ENCODE results near the gene IQGAP2. TPM values are rescaled to one million over a fixed set of nuclear protein-coding genes. Genes with fewer than 3 reads are reported as not detected.

The IQGAP2 gene
- total RNA-seq, 6 experiments from 2014 or later: 96.4 to 152 (median 123) TPM

- DNase-seq (no peak), ATAC-seq (peak in 1 of 4 donors; percentile 17)
- Histone ChIP-seq H3K27ac (peak overlapping the region; percentile 45 to 79 (median 56)), H3K9me3 (no peaks in the 10 kb centered on the region), H3K36me3 (no peaks in the 10 kb centered on the region), H3K27me3 (no peaks in the 10 kb centered on the region), H3K4me3 (peak overlapping the region; percentile 59 to 62 (median 60)), H3K4me1 (peaks cover 0 to 7% (median 0%) of the 10 kb centered on the region in 4 donors)
- intact Hi-C loops (cut with DNase I): loop anchor here in 1 of 2 donors (10.0 kb wide), 1 partner anchor 48 kb away; no protein-coding TSS in a partner anchor
- TF ChIP-seq POLR2A (IDR thresholded peaks at IDR 0.05) (no peak), CTCF (IDR thresholded peaks at IDR 0.05) (no peak)
- WGBS (ENCODE audit: insufficient coverage, low coverage, low lambda C conversion rate, missing lambda C conversion rate): 27% methylated on average over 17 of the region's 29 CpGs
These were observed 313.5 kb downstream of the IQGAP2 start for GRCh38 chr5:76716456-76717157.

- 61% methylated on average over 11 of the region's 11 CpGs for WGBS (ENCODE audit: insufficient coverage, low coverage, low lambda C conversion rate, missing lambda C conversion rate)
- intact Hi-C loops (cut with DNase I): loop anchor here in 1 of 2 donors (10.0 kb wide), 1 partner anchor 47 kb away; no protein-coding TSS in a partner anchor
- H3K4me1 ChIP-seq: peaks cover 0 to 7% (median 0%) of the 10 kb centered on the region in 4 donors
- no peaks in the 10 kb centered on the region for H3K36me3 ChIP-seq
- DNase-seq (no peak), ATAC-seq (no peak)
- TF ChIP-seq POLR2A (IDR thresholded peaks at IDR 0.05): no peak
- TF ChIP-seq CTCF (IDR thresholded peaks at IDR 0.05): no peak
- no peaks in the 10 kb centered on the region for H3K9me3 ChIP-seq
- H3K4me3 ChIP-seq: peak overlapping the region; percentile 59 to 62 (median 60)
- H3K27ac ChIP-seq: peak overlapping the region in 1 of 3 donors; percentile 3
- H3K27me3 ChIP-seq: no peaks in the 10 kb centered on the region
These were observed 314.4 kb downstream of the IQGAP2 start for GRCh38 chr5:76717222-76718083.

GRCh38 chr5:76718381-76718832, 315.3 kb downstream of the IQGAP2 start:
- Histone ChIP-seq H3K9me3 (no peaks in the 10 kb centered on the region), H3K27ac (no peak overlapping the region), H3K27me3 (no peaks in the 10 kb centered on the region), H3K4me1 (peaks cover 0 to 7% (median 0%) of the 10 kb centered on the region in 4 donors), H3K36me3 (no peaks in the 10 kb centered on the region), H3K4me3 (peak overlapping the region in 1 of 3 donors; percentile 62)
- no peak for TF ChIP-seq POLR2A (IDR thresholded peaks at IDR 0.05)
- DNase-seq: no peak
- WGBS (ENCODE audit: insufficient coverage, low coverage, low lambda C conversion rate, missing lambda C conversion rate): 61% methylated on average over 5 of the region's 5 CpGs
- intact Hi-C loops (cut with DNase I): loop anchor here in 1 of 2 donors (10.0 kb wide), 1 partner anchor 46 kb away; no protein-coding TSS in a partner anchor
- ATAC-seq: peak; percentile 8 to 52 (median 36)

- TF ChIP-seq CTCF (IDR thresholded peaks at IDR 0.05) (no peak), POLR2A (IDR thresholded peaks at IDR 0.05) (no peak)
- no peak for ATAC-seq
- no peak overlapping the region for H3K27ac ChIP-seq
- H3K4me1 ChIP-seq: peaks cover 0 to 7% (median 0%) of the 10 kb centered on the region in 4 donors
- 84% methylated on average over 4 of the region's 4 CpGs for WGBS (ENCODE audit: insufficient coverage, low coverage, low lambda C conversion rate, missing lambda C conversion rate)
- H3K9me3 ChIP-seq: no peaks in the 10 kb centered on the region
- H3K4me3 ChIP-seq: peak overlapping the region in 1 of 3 donors; percentile 62
- intact Hi-C loops (cut with DNase I): loop anchor here in 1 of 2 donors (10.0 kb wide), 1 partner anchor 46 kb away; no protein-coding TSS in a partner anchor
- H3K27me3 ChIP-seq: no peaks in the 10 kb centered on the region
- DNase-seq: no peak
- H3K36me3 ChIP-seq: no peaks in the 10 kb centered on the region
These were observed 315.8 kb downstream of the IQGAP2 start for GRCh38 chr5:76718880-76719279.

All from right lobe of liver (tissue), 6 donors.